GM18951 (cell line): ENCODE measurements around the gene NID2.

Source experiments
- POLR2A ChIP-seq: IDR thresholded peaks from 4 replicates; pipeline ENCODE4 v1.6.1; 2011; ENCODE audit warnings: mild to moderate bottlenecking; ENCODE audit not compliant: insufficient read length, insufficient read depth; ENCODE audit errors: extremely low read depth
- in situ Hi-C: fragments of 300-500 bp; cut with MboI; formaldehyde crosslinking; loops from one replicate; pipeline ENCODE4 v1.12.0; 2022; ENCODE audit warnings: low sequenced_read_pairs, mixed read lengths, inconsistent platforms; ENCODE audit not compliant: unreplicated experiment

The NID2 gene

GRCh38 chr14:52091928-52092327 lies 23.1 kb upstream of the NID2 start:
- no peak for TF ChIP-seq POLR2A
- in situ Hi-C loops, result no loop called here

GRCh38 chr14:52090936-52091335 lies 22.1 kb upstream of the NID2 start:
- in situ Hi-C loops, result no loop called here
- TF ChIP-seq POLR2A, result no peak

GRCh38 chr14:52089218-52089617 lies 20.4 kb upstream of the NID2 start:
- in situ Hi-C loops, result no loop called here
- TF ChIP-seq POLR2A, result no peak

GRCh38 chr14:52086711-52087110 lies 17.9 kb upstream of the NID2 start:
- in situ Hi-C loops, result no loop called here
- TF ChIP-seq POLR2A, result no peak

GRCh38 chr14:52082903-52083302 lies 14.0 kb upstream of the NID2 start:
- no peak for TF ChIP-seq POLR2A
- in situ Hi-C loops, result no loop called here

GRCh38 chr14:52081964-52082363 lies 13.1 kb upstream of the NID2 start:
- in situ Hi-C loops, result no loop called here
- TF ChIP-seq POLR2A, result no peak

GRCh38 chr14:52080808-52081755 lies 12.2 kb upstream of the NID2 start:
- TF ChIP-seq POLR2A, result no peak
- in situ Hi-C loops, result no loop called here

GRCh38 chr14:52080158-52080800 lies 11.4 kb upstream of the NID2 start:
- no peak for TF ChIP-seq POLR2A
- in situ Hi-C loops, result no loop called here

- TF ChIP-seq POLR2A, result no peak
- in situ Hi-C loops, result no loop called here
Observed at GRCh38 chr14:52079239-52079959, 10.5 kb upstream of the NID2 start.

GRCh38 chr14:52078721-52079120 lies 9.9 kb upstream of the NID2 start:
- in situ Hi-C loops, result no loop called here
- TF ChIP-seq POLR2A, result no peak

GRCh38 chr14:52078095-52078531 lies 9.3 kb upstream of the NID2 start:
- in situ Hi-C loops, result no loop called here

GRCh38 chr14:52077256-52077979 lies 8.6 kb upstream of the NID2 start:
- in situ Hi-C loops, result no loop called here

More at GRCh38 chr14:52078095-52078531, 9.3 kb upstream of the NID2 start:
- no peak for TF ChIP-seq POLR2A

GRCh38 chr14:52076334-52076733 lies 7.5 kb upstream of the NID2 start:
- TF ChIP-seq POLR2A, result no peak
- in situ Hi-C loops, result no loop called here

More at GRCh38 chr14:52077256-52077979, 8.6 kb upstream of the NID2 start:
- TF ChIP-seq POLR2A, result no peak

GRCh38 chr14:52075371-52075770 lies 6.5 kb upstream of the NID2 start:
- TF ChIP-seq POLR2A, result no peak
- in situ Hi-C loops, result no loop called here
